ENCODE data around the gene USHBP1.

The USHBP1 gene

GRCh38 chr19:17286752-17287151 is 22.2 kb upstream of the USHBP1 start:
- no peak for TF ChIP-seq CTCF (IDR thresholded peaks at IDR 0.05; ENCODE audit: low read depth, low read length, missing control alignments)
- no peak for DNase-seq (ENCODE audit: low read depth)
- in situ Hi-C loops (cut with HindIII; ENCODE audit: low sequenced_read_pairs), result no loop called here
- H3K4me3 ChIP-seq (ENCODE audit: low read depth, low read length), result no peak overlapping the region

- in situ Hi-C loops (cut with HindIII; ENCODE audit: low sequenced_read_pairs), result no loop called here
- DNase-seq (ENCODE audit: low read depth), result no peak
- TF ChIP-seq CTCF (IDR thresholded peaks at IDR 0.05; ENCODE audit: low read depth, low read length, missing control alignments), result no peak
- H3K4me3 ChIP-seq (ENCODE audit: low read depth, low read length), result no peak overlapping the region
These were observed 21.7 kb upstream of the USHBP1 start for GRCh38 chr19:17286263-17286662.

- DNase-seq (ENCODE audit: low read depth), result no peak
- in situ Hi-C loops (cut with HindIII; ENCODE audit: low sequenced_read_pairs), result no loop called here
- no peak overlapping the region for H3K4me3 ChIP-seq (ENCODE audit: low read depth, low read length)
- no peak for TF ChIP-seq CTCF (IDR thresholded peaks at IDR 0.05; ENCODE audit: low read depth, low read length, missing control alignments)
These were observed 21.0 kb upstream of the USHBP1 start for GRCh38 chr19:17285415-17286135.

- no peak for DNase-seq (ENCODE audit: low read depth)
- in situ Hi-C loops (cut with HindIII; ENCODE audit: low sequenced_read_pairs), result no loop called here
- TF ChIP-seq CTCF (IDR thresholded peaks at IDR 0.05; ENCODE audit: low read depth, low read length, missing control alignments), result no peak
- no peak overlapping the region for H3K4me3 ChIP-seq (ENCODE audit: low read depth, low read length)
These were observed 19.0 kb upstream of the USHBP1 start for GRCh38 chr19:17283504-17283996.

- in situ Hi-C loops (cut with HindIII; ENCODE audit: low sequenced_read_pairs), result no loop called here
These were observed 18.1 kb upstream of the USHBP1 start for GRCh38 chr19:17282488-17283125.

More at GRCh38 chr19:17282488-17283125, 18.1 kb upstream of the USHBP1 start:
- DNase-seq (ENCODE audit: low read depth), result peak; percentile 18
- peak; percentile 88 for TF ChIP-seq CTCF (IDR thresholded peaks at IDR 0.05; ENCODE audit: low read depth, low read length, missing control alignments)
- H3K4me3 ChIP-seq (ENCODE audit: low read depth, low read length), result peak overlapping the region; percentile 27

Data from astrocyte of the cerebellum (primary cell).